SU-DHL-6 (cell line): Measurements from ENCODE around the gene DNAH5.

ENCODE experiments used
- EZH2phosphoT487 ChIP-seq: fragments of 200-600 bp; sonication (generic), shearing (Covaris generic); conservative IDR thresholded peaks from 2 replicates; pipeline ENCODE4 v1.6.1; 2018; ENCODE audit warnings: mild to moderate bottlenecking, antibody characterized with exemption, low read length, moderate library complexity, mixed read lengths
- TF ChIP-seq, protein P1 (sequence below): fragments of 200-600 bp; sonication (generic); IDR thresholded peaks from one replicate; pipeline ENCODE4 v1.5.1; 2017; ENCODE audit warnings: antibody characterized with exemption, mild to moderate bottlenecking, low read length, moderate library complexity; ENCODE audit not compliant: insufficient read depth, poor library complexity, severe bottlenecking

DNA sequence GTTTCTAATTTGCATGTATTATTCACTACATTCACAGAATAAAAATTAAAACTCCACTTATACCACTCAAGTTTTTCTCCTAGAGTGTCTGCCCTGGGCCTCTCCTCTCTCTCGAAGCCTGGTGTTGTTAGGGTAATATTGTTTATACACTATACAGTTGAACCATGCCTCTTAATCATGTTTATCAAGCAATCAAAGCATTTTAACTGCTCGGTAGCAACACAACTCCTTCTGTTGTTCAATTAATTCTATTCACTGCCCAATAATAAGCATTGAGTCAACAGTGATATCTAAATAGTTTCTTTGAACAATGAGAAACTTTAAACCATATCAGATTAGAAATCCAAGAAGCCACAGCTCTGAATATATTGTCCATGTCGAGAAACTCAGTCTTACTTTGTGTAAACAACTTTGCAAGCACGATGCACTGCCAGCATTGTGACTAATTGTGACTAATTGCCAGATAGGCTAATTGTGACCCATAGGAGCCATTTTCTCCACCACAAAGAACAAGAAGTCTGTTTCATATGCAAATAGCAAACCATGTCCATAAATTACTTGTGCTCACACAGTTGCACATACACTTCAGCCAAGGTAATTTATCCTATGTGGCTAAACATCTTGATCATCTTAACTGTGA, at the start of gene DNAH5:
- TF ChIP-seq EZH2phosphoT487, result no peak
- TF ChIP-seq, protein P1, sequence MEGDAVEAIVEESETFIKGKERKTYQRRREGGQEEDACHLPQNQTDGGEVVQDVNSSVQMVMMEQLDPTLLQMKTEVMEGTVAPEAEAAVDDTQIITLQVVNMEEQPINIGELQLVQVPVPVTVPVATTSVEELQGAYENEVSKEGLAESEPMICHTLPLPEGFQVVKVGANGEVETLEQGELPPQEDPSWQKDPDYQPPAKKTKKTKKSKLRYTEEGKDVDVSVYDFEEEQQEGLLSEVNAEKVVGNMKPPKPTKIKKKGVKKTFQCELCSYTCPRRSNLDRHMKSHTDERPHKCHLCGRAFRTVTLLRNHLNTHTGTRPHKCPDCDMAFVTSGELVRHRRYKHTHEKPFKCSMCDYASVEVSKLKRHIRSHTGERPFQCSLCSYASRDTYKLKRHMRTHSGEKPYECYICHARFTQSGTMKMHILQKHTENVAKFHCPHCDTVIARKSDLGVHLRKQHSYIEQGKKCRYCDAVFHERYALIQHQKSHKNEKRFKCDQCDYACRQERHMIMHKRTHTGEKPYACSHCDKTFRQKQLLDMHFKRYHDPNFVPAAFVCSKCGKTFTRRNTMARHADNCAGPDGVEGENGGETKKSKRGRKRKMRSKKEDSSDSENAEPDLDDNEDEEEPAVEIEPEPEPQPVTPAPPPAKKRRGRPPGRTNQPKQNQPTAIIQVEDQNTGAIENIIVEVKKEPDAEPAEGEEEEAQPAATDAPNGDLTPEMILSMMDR, result no peak
